ENCODE data around the gene USP6NL.

GRCh38 chr10:11581213-11581612, 30.2 kb downstream of the USP6NL start:
- TF ChIP-seq CTCF (conservative IDR thresholded peaks at IDR 0.05 in 1 of 2, IDR thresholded peaks at IDR 0.05 in 1 of 2; ENCODE audit: extremely low read depth in 1 of 2, insufficient read depth in 1 of 2, low read depth in 1 of 2, low read length in 2 of 2): no peak
- no peak for TF ChIP-seq EZH2 (IDR thresholded peaks at IDR 0.05; ENCODE audit: borderline replicate concordance, low read length)
